Peyer's patch (tissue), 4 donors: ENCODE results near the gene TGFB3.

Experiments used
- POLR2A ChIP-seq, 2 donors: fragments of 450-650 bp; IDR thresholded peaks; one replicate each; pipeline ENCODE4 v1.5.1; 2017; ENCODE audit warnings: antibody characterized with exemption in 2 of 2, mild to moderate bottlenecking in 2 of 2, moderate library complexity in 2 of 2
- TF ChIP-seq, protein P1 (sequence below), 6 experiments: fragments of 450-650 bp in 4 of 6; fragments of 200-600 bp in 2 of 6; sonication (generic) in 1 of 6; IDR thresholded peaks; one replicate each; pipeline ENCODE4 v1.5.1; 2017 to 2019; ENCODE audit warnings: antibody characterized with exemption in 6 of 6, mild to moderate bottlenecking in 3 of 6, moderate library complexity in 1 of 6

DNA sequence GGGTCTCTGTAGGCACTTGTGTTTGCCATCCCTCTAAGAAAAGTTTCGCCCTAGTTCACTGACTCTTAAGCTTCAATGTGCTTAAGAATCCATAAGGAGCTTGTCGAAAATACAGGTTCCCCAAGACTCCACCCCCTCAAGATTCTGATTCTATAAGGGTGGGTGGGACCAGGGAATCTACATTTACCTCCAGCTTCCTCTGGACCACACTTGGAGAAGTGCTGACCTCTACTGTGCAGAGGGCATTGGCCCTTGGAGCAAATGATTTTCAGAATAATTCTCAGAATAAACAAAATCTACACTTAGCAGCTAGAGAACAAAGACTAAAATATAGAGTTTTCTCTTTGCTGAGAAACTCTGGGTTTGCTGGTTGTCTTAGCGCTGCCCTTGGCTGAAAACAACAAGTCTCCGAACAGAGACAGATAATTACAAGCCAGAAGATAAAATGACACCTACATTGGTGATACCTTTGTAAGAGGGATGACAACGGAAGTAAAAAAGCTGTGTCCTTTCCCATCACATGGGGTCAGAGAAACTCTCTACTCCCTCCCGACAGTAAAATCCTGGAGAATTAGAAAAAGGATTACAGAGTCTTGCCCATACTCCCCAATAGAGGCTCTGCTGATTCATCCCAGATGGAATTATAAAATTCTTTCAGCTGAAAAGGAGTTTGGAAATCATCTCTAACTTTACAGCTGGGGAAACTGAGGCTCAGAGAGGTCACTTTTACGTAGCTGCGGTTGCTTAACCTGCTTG lies 4.8 kb downstream of the TGFB3 start:
- TF ChIP-seq, protein P1, sequence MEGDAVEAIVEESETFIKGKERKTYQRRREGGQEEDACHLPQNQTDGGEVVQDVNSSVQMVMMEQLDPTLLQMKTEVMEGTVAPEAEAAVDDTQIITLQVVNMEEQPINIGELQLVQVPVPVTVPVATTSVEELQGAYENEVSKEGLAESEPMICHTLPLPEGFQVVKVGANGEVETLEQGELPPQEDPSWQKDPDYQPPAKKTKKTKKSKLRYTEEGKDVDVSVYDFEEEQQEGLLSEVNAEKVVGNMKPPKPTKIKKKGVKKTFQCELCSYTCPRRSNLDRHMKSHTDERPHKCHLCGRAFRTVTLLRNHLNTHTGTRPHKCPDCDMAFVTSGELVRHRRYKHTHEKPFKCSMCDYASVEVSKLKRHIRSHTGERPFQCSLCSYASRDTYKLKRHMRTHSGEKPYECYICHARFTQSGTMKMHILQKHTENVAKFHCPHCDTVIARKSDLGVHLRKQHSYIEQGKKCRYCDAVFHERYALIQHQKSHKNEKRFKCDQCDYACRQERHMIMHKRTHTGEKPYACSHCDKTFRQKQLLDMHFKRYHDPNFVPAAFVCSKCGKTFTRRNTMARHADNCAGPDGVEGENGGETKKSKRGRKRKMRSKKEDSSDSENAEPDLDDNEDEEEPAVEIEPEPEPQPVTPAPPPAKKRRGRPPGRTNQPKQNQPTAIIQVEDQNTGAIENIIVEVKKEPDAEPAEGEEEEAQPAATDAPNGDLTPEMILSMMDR (IDR thresholded peaks at IDR 0.05), result no peak
- TF ChIP-seq POLR2A (IDR thresholded peaks at IDR 0.05), result no peak
